Esophagus squamous epithelium (tissue), 4 donors: ENCODE measurements around the gene COL27A1.

Experiments used
- POLR2A ChIP-seq, 4 donors: fragments of 450-650 bp; IDR thresholded peaks; one replicate each; pipeline ENCODE4 v1.6.1; 2017; ENCODE audit warnings: antibody characterized with exemption in 4 of 4, mild to moderate bottlenecking in 4 of 4, moderate library complexity in 3 of 4
- TF ChIP-seq, protein P1 (sequence below), 6 experiments: fragments of 450-650 bp in 4 of 6; fragments of 200-600 bp in 2 of 6; sonication (generic) in 2 of 6; IDR thresholded peaks; one replicate each; pipeline ENCODE4 v1.5.1; 2016 to 2019; ENCODE audit warnings: antibody characterized with exemption in 6 of 6, mild to moderate bottlenecking in 4 of 6, moderate library complexity in 4 of 6

DNA sequence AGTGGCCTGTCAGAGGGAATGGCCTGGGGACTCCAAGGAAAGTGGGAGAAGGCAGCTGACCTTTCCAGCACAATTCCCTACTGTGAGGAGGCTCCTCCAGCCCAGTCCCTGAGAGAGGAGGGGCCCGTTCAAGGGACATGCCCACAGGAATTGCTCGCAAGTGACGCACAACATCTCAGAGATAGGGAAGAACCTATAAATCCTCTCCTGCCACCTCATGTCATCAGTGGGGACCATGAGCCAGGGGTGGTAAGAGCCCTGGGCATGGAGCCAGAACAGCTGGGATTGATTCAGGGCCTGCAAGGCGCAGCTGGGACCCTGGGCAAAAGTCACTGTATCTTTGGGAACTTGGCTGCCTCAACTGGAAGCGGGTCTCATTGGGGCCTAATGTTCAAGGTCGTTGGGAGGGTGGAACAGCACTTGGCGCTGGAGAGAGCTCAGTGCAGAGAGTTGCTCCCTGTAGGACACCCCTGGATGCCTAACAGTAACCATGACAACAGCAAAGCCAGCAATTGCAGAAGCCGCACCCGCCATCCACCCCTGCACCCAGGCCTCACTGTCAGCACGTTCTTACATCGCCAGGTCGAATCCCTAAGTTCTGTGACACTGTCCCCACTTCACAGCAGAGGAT, 126.3 kb downstream of the COL27A1 start:
- TF ChIP-seq POLR2A (IDR thresholded peaks at IDR 0.05): no peak
- TF ChIP-seq, protein P1, sequence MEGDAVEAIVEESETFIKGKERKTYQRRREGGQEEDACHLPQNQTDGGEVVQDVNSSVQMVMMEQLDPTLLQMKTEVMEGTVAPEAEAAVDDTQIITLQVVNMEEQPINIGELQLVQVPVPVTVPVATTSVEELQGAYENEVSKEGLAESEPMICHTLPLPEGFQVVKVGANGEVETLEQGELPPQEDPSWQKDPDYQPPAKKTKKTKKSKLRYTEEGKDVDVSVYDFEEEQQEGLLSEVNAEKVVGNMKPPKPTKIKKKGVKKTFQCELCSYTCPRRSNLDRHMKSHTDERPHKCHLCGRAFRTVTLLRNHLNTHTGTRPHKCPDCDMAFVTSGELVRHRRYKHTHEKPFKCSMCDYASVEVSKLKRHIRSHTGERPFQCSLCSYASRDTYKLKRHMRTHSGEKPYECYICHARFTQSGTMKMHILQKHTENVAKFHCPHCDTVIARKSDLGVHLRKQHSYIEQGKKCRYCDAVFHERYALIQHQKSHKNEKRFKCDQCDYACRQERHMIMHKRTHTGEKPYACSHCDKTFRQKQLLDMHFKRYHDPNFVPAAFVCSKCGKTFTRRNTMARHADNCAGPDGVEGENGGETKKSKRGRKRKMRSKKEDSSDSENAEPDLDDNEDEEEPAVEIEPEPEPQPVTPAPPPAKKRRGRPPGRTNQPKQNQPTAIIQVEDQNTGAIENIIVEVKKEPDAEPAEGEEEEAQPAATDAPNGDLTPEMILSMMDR (IDR thresholded peaks at IDR 0.05): no peak
